SK-N-SH (cell line): ENCODE measurements around the gene MAP3K4. TPM values are rescaled to one million over a fixed set of nuclear protein-coding genes. Genes with fewer than 3 reads are reported as not detected.

Source experiments
- CTCF ChIA-PET: fragments of 300-600, 350-600 bp; formaldehyde crosslinking; extraction: SDS; loops from one replicate; lab custom pipeline; 2021; lab: Yijun Ruan, JAX
- POLR2A ChIA-PET: fragments of 350-600 bp; sonication (Branson Sonifier 250); formaldehyde crosslinking; extraction: SDS; loops from one replicate; lab custom pipeline; 2020; ENCODE audit warnings: antibody characterized with exemption, inconsistent platforms; lab: Yijun Ruan, JAX
- DNase-seq: peaks from one replicate; pipeline ENCODE4 v3.0.0; 2012
- H2AFZ ChIP-seq: fragments of 200-600 bp; sonication (generic); 2 replicates; pipeline ENCODE4 v1.8.1; 2016; ENCODE audit warnings: antibody characterized with exemption, mild to moderate bottlenecking, low read depth
- H3F3A ChIP-seq: fragments of 200-600 bp; sonication (generic); replicated peaks from 2 replicates; pipeline ENCODE3; 2016; ENCODE audit warnings: antibody characterized with exemption, mild to moderate bottlenecking; ENCODE audit not compliant: insufficient read depth
- H3K27ac ChIP-seq, 2 experiments: fragments of 200-500 bp in 1 of 2; fragments of 200-600 bp in 1 of 2; sonication (Bioruptor generic) in 1 of 2; sonication (generic), shearing (Covaris generic) in 1 of 2; 2 replicates each; pipeline versions ENCODE4 v1.5.1 to v1.6.1; 2014 to 2016; ENCODE audit warnings: low read depth in 2 of 2, inconsistent platforms in 1 of 2, low read length in 1 of 2, mild to moderate bottlenecking in 1 of 2, mixed read lengths in 1 of 2
- H3K27me3 ChIP-seq: fragments of 200-600 bp; sonication (generic), shearing (Covaris generic); 2 replicates; pipeline ENCODE4 v1.6.1; 2016; ENCODE audit warnings: mixed run types; ENCODE audit not compliant: insufficient read depth
- H3K36me3 ChIP-seq, 2 experiments: fragments of 200-500 bp in 1 of 2; fragments of 200-600 bp in 1 of 2; sonication (Bioruptor generic) in 1 of 2; sonication (generic) in 1 of 2; replicated peaks in 1 of 2; 2 replicates each; pipeline versions ENCODE3 to v1.5.1; 2014 to 2016; ENCODE audit warnings: low read length in 1 of 2, mild to moderate bottlenecking in 1 of 2; ENCODE audit not compliant: insufficient read depth in 2 of 2, control insufficient read depth in 1 of 2
- H3K4me1 ChIP-seq, 2 experiments: fragments of 200-500 bp in 1 of 2; fragments of 200-600 bp in 1 of 2; sonication (Bioruptor generic) in 1 of 2; sonication (generic), shearing (Covaris generic) in 1 of 2; 2 replicates each; pipeline versions ENCODE4 v1.5.1 to v1.6.1; 2014 to 2016; ENCODE audit warnings: low read depth in 1 of 2, low read length in 1 of 2, mixed run types in 1 of 2; ENCODE audit not compliant: insufficient read depth in 2 of 2, control insufficient read depth in 1 of 2
- H3K4me2 ChIP-seq: fragments of 200-600 bp; sonication (generic), shearing (Covaris generic); 2 replicates; pipeline ENCODE4 v1.6.1; 2017; ENCODE audit warnings: mixed run types
- H3K4me3 ChIP-seq, 2 experiments: fragments of 200-500 bp in 1 of 2; fragments of 200-600 bp in 1 of 2; sonication (Bioruptor generic) in 1 of 2; sonication (generic), shearing (Covaris generic) in 1 of 2; 2 replicates each; pipeline versions ENCODE4 v1.5.1 to v1.8.1; 2014 to 2016; ENCODE audit warnings: low read depth in 2 of 2, inconsistent platforms in 1 of 2, low read length in 1 of 2, mild to moderate bottlenecking in 1 of 2, mixed read lengths in 1 of 2, moderate library complexity in 1 of 2
- H3K79me2 ChIP-seq: fragments of 200-600 bp; sonication (generic); 2 replicates; pipeline ENCODE4 v1.8.1; 2017; ENCODE audit warnings: mild to moderate bottlenecking; ENCODE audit not compliant: insufficient read depth
- H3K9ac ChIP-seq: fragments of 200-600 bp; sonication (generic); 2 replicates; pipeline ENCODE4 v1.6.1; 2017; ENCODE audit warnings: mixed run types
- H3K9me2 ChIP-seq: fragments of 200-600 bp; sonication (generic); 2 replicates; pipeline ENCODE4 v1.6.1; 2017; ENCODE audit warnings: mixed run types
- H3K9me3 ChIP-seq: fragments of 200-600 bp; sonication (generic); 2 replicates; pipeline ENCODE4 v1.6.1; 2017; ENCODE audit warnings: mixed run types, mild to moderate bottlenecking, moderate library complexity
- H4K20me1 ChIP-seq: fragments of 200-600 bp; sonication (generic); 2 replicates; pipeline ENCODE4 v1.6.1; 2017; ENCODE audit warnings: mild to moderate bottlenecking, mixed run types; ENCODE audit not compliant: insufficient read depth
- CHD2 ChIP-seq: fragments of 150-350 bp; IDR thresholded peaks from 2 replicates; pipeline ENCODE4 v1.6.1; 2018; ENCODE audit warnings: low read length; ENCODE audit not compliant: partially characterized antibody
- CTCF ChIP-seq: fragments of 200-600 bp; sonication (generic); IDR thresholded peaks from 2 replicates; pipeline ENCODE4 v1.6.1; 2017; ENCODE audit warnings: antibody characterized with exemption, mild to moderate bottlenecking, moderate library complexity
- ELF1 ChIP-seq: IDR thresholded peaks from 2 replicates; pipeline ENCODE4 v1.4.0; 2012
- EZH2phosphoT487 ChIP-seq: fragments of 200-600 bp; sonication (generic); IDR thresholded peaks from 2 replicates; pipeline ENCODE4 v1.6.1; 2017; ENCODE audit warnings: low read depth, mixed run types, mild to moderate bottlenecking, antibody characterized with exemption, moderate library complexity, borderline replicate concordance
- FOSL2 ChIP-seq: IDR thresholded peaks from 2 replicates; pipeline ENCODE4 v1.4.0; 2012; ENCODE audit warnings: low read depth, mild to moderate bottlenecking, moderate library complexity, borderline replicate concordance
- FOXJ3 ChIP-seq: sonication (generic); formaldehyde crosslinking; IDR thresholded peaks from 2 replicates; pipeline ENCODE4 v1.5.1; 2020; ENCODE audit warnings: mild to moderate bottlenecking, missing genetic modification reagents
- GATA2 ChIP-seq: sonication (generic); formaldehyde crosslinking; IDR thresholded peaks from 2 replicates; pipeline ENCODE4 v1.5.0; 2020; ENCODE audit warnings: mild to moderate bottlenecking, missing genetic modification reagents
- MAX ChIP-seq: IDR thresholded peaks from 2 replicates; pipeline ENCODE4 v1.4.0; 2012; ENCODE audit warnings: low read depth
- MEF2A ChIP-seq: IDR thresholded peaks from 2 replicates; pipeline ENCODE4 v1.4.0; 2012; ENCODE audit warnings: low read depth, borderline replicate concordance
- NRF1 ChIP-seq: IDR thresholded peaks from 2 replicates; pipeline ENCODE4 v1.6.1; 2012; ENCODE audit warnings: low read depth, mild to moderate bottlenecking, low read length
- POLR2AphosphoS5 ChIP-seq: IDR thresholded peaks from 2 replicates; pipeline ENCODE4 v1.6.1; 2012; ENCODE audit warnings: low read depth, low read length
- RFX5 ChIP-seq: IDR thresholded peaks from 2 replicates; pipeline ENCODE4 v1.6.1; 2012; ENCODE audit warnings: mild to moderate bottlenecking, improper control_type of control experiment, low read length
- SMC3 ChIP-seq: IDR thresholded peaks from 2 replicates; pipeline ENCODE4 v1.6.1; 2012; ENCODE audit warnings: low read depth, low read length, improper control_type of control experiment
- TAF1 ChIP-seq: IDR thresholded peaks from 2 replicates; pipeline ENCODE4 v1.6.1; 2012; ENCODE audit warnings: low read depth, mild to moderate bottlenecking, low read length, moderate library complexity, borderline replicate concordance
- TCF12 ChIP-seq: IDR thresholded peaks from 2 replicates; pipeline ENCODE4 v1.4.0; 2012
- USF2 ChIP-seq: fragments of 150-350 bp; IDR thresholded peaks from 2 replicates; pipeline ENCODE4 v1.6.1; 2017; ENCODE audit warnings: antibody characterized with exemption, low read length, low read depth, borderline replicate concordance
- YY1 ChIP-seq: IDR thresholded peaks from 2 replicates; pipeline ENCODE4 v1.4.0; 2012; ENCODE audit warnings: low read depth, mild to moderate bottlenecking
- WGBS: methylation state at CpG from one replicate; pipeline ENCODE4 v1.1.6; 2017; ENCODE audit warnings: low lambda C conversion rate; 5-methylcytosine and 5-hydroxymethylcytosine counted together
- polyA plus RNA-seq, 3 experiments: library from polyadenylated mRNA; depleted of rRNA; stranded (reverse); fragments of >200 nt; gene quantifications; 2 replicates each; pipeline ENCODE4 v1.2.3, GENCODE V29; 2012

Gene MAP3K4
- polyA plus RNA-seq, 1 of the 3 experiments (the other 2 are of a cell fraction): 6.8 TPM

DNA sequence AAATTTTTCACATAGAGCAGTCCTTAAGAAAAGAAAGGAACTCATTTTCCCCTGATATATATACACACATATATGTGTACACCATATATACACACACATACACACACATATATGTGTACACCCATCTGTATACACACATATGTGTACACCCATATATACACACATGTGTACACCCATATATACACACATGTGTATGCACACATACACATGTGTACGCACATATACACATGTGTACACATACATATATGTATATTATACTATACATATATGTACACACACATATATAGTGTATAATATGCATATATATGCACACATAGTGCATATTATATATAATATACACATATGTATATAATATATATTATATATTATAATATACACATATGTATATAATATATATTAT, 9.1 kb downstream of the MAP3K4 start (continued):
- TF ChIP-seq CTCF (no peak), MAX (no peak), NRF1 (no peak), EZH2phosphoT487 (no peak), GATA2 (CRISPR knock-in tag) (no peak)
- TF ChIP-seq, all 33 proteins: peak for 0

DNA sequence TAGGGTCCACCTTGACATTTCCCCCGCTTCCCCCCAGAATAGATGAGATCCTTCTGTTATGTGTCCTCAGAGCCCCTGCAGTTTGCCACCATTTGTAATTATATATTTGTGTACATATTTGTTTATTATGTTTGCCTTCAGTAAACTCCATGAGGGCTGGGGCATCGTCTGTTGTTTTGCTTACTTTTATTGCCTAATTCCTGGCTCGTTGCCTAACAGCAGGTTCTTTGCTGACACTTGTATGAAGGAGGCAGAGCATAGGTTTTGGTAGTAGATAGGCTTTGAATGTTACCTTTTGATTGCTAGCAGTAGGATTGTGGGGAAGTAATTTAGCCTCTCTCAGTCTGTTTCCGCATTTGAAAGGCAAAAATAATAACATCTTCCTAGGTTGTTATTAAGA, 9.9 kb downstream of the MAP3K4 start:
- Histone ChIP-seq H3K4me2 (no peak overlapping the region), H3K27me3 (no peaks in the 10 kb centered on the region), H2AFZ (no peak overlapping the region), H3K9me2 (no peaks in the 10 kb centered on the region), H3K36me3 (peaks cover 0 to 6% of the 10 kb centered on the region in 2 experiments), H3K27ac (no peak overlapping the region), H3K4me3 (no peak overlapping the region), H3F3A (peaks cover 4% of the 10 kb centered on the region), H3K79me2 (peaks cover 84% of the 10 kb centered on the region), H3K4me1 (peaks cover 3 to 7% of the 10 kb centered on the region in 2 experiments; a peak in 3 of 4 replicates), H3K9me3 (no peaks in the 10 kb centered on the region), H3K9ac (no peak overlapping the region), H4K20me1 (peaks cover 4% of the 10 kb centered on the region; the same call in 1 of the 2 replicates)
- WGBS: 86% methylated on average over 4 of the region's 4 CpGs
- POLR2A ChIA-PET: no interaction called here
- no peak for DNase-seq
- TF ChIP-seq SMC3 (no peak), TAF1 (no peak), YY1 (no peak), CHD2 (no peak), POLR2AphosphoS5 (no peak), USF2 (no peak), GATA2 (CRISPR knock-in tag) (no peak), TCF12 (no peak), RFX5 (no peak), FOSL2 (no peak), ELF1 (no peak), MEF2A (no peak), FOXJ3 (CRISPR knock-in tag) (no peak)
- CTCF ChIA-PET: interaction anchor here (0.7 to 2.9 kb wide), 3 partner anchors 9 to 372 kb away, joined by 3 to 9 read pairs (median 4); no protein-coding TSS in a partner anchor
